ENCODE results near the gene LMO2.

GRCh38 chr11:33861941-33862589 is 29.8 kb downstream of the LMO2 start:
- TF ChIP-seq CTCF (IDR thresholded peaks at IDR 0.05), result no peak
- no peak for TF ChIP-seq POLR2A (IDR thresholded peaks at IDR 0.05)
- TF ChIP-seq POLR2AphosphoS5 (IDR thresholded peaks at IDR 0.05), result no peak
